ENCODE results near the gene KIAA0040. TPM values are rescaled to one million over a fixed set of nuclear protein-coding genes. Genes with fewer than 3 reads are reported as not detected.

Gene KIAA0040
- 10 to 100 TPM; 64.1 to 67.1 TPM for total RNA-seq

DNA sequence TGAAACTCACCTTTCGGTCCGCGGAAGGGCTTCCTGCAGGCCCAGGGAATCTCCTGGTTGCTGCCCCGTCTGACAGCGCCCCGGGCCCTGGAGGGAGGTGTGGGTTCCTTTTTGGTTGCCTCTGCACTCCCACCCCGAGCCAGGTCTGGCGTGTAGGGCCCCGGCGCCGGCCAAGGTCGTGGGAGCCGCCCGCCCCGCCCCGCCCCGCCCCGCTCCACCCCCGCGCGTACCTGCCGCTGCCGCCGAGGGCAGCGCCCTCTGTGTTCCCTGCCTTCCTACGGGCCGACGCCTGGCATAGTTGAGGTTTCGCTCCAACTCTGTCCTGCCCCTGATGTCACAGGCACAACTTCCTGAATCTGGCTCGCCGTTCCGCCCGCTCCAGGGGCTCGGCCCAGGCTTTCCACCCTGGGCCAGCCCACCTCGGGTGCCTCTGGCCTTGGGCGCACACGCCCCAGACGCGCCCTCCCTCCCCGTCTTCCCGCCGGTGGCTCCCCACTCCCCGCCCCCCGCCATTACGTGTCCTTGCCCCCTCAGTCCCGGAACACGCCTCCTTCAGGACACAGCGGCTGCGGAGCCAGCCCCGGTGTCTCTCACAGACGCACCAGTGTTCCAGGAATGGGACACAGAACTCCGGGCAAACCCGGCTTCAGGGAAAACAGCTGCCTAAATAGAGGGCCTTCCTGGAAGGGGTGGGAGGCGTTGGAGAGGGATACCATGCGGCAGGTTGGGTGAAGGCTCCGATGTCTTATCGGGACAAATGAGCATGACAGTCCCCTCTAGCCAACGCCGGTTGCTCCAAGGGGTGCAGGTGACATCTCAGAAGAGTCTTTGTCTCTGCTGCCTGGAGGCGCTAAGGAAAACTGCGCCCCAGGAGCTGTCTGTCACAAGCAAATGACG lies at the start of gene KIAA0040:
Gene KIAA0040 (minus strand): TSS at position 147 of the 897 bp plus-strand sequence. CDS start 31,763 bp downstream, outside the sequence.
- Mint-ChIP-seq H3K9me3 (no peaks in the 10 kb centered on the region), H3K4me3 (peak within 1 kb of the TSS; percentile 92), H3K27ac (peak within 1 kb of the TSS; percentile 91), H3K4me1 (peaks cover 66% of the 10 kb centered on the region), H3K27me3 (no peaks in the 10 kb centered on the region), H3K36me3 (ENCODE audit: low read depth) (peaks cover 37% of the 10 kb centered on the region)
- CTCF ChIA-PET, result interaction anchor here (1.0 to 2.7 kb wide), 2 partner anchors 19 to 34 kb away, joined by 3 to 6 read pairs; no protein-coding TSS in a partner anchor
- POLR2A ChIA-PET, result interaction anchor here (0.7 to 1.1 kb wide), 2 partner anchors 10 to 16 kb away, joined by 3 to 4 read pairs; no protein-coding TSS in a partner anchor
- DNase-seq, result peak; percentile 63

- peaks cover 39% of the 10 kb centered on the region for H3K4me1 Mint-ChIP-seq
- ChIA-PET CTCF (no interaction called here), POLR2A (no interaction called here)
- H3K36me3 Mint-ChIP-seq (ENCODE audit: low read depth), result peaks cover 24% of the 10 kb centered on the region
- no peaks in the 10 kb centered on the region for H3K27me3 Mint-ChIP-seq
- DNase-seq, result no peak
- H3K4me3 Mint-ChIP-seq, result peak overlapping the region; percentile 0
- H3K9me3 Mint-ChIP-seq, result peaks cover 28% of the 10 kb centered on the region
- peak overlapping the region; percentile 65 for H3K27ac Mint-ChIP-seq
These were observed 44.8 kb upstream of the KIAA0040 start for GRCh38 chr1:175237389-175237788.

GRCh38 chr1:175234639-175235038 lies 42.1 kb upstream of the KIAA0040 start:
- ChIA-PET CTCF (interaction anchor here (1.2 to 1.3 kb wide), 3 partner anchors 25 to 45 kb away, joined by 3 read pairs; no protein-coding TSS in a partner anchor), POLR2A (interaction anchor here (0.6 kb wide), 1 partner anchor 25 kb away, joined by 3 read pairs; no protein-coding TSS in a partner anchor)
- no peak for DNase-seq
- Mint-ChIP-seq H3K9me3 (peaks cover 25% of the 10 kb centered on the region), H3K27ac (no peak overlapping the region), H3K4me3 (no peak overlapping the region), H3K4me1 (peaks cover 39% of the 10 kb centered on the region), H3K36me3 (ENCODE audit: low read depth) (peaks cover 24% of the 10 kb centered on the region), H3K27me3 (no peaks in the 10 kb centered on the region)

- Mint-ChIP-seq H3K27me3 (no peaks in the 10 kb centered on the region), H3K9me3 (peaks cover 18% of the 10 kb centered on the region), H3K36me3 (ENCODE audit: low read depth) (peaks cover 17% of the 10 kb centered on the region), H3K27ac (no peak overlapping the region), H3K4me1 (peaks cover 32% of the 10 kb centered on the region), H3K4me3 (no peak overlapping the region)
- CTCF ChIA-PET, result no interaction called here
- POLR2A ChIA-PET, result no interaction called here
- DNase-seq, result no peak
These were observed 39.8 kb upstream of the KIAA0040 start for GRCh38 chr1:175232335-175232734.

DNA sequence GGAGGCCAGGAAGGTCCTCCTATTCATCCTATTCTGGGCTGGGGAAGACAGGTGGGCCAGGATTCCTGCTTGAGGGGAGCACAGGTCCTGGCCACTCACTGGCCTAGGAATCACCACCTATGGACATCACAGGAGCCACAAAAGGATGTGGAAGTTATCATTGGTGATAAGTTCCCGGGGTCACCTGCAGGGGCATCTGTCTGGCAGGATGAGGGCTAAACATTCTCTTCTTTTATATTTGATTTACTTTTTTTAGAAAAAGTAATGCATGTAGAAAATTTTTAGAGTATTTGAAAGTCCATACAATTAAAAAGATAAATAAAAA lies 33.2 kb upstream of the KIAA0040 start:
- Mint-ChIP-seq H3K4me3 (no peak overlapping the region), H3K9me3 (no peaks in the 10 kb centered on the region), H3K36me3 (ENCODE audit: low read depth) (no peaks in the 10 kb centered on the region), H3K27me3 (no peaks in the 10 kb centered on the region), H3K27ac (no peak overlapping the region), H3K4me1 (no peaks in the 10 kb centered on the region)
- CTCF ChIA-PET, result interaction anchor here (1.6 kb wide), 1 partner anchor 31 kb away, joined by 3 read pairs; no protein-coding TSS in a partner anchor
- DNase-seq, result no peak
- POLR2A ChIA-PET, result no interaction called here

DNA sequence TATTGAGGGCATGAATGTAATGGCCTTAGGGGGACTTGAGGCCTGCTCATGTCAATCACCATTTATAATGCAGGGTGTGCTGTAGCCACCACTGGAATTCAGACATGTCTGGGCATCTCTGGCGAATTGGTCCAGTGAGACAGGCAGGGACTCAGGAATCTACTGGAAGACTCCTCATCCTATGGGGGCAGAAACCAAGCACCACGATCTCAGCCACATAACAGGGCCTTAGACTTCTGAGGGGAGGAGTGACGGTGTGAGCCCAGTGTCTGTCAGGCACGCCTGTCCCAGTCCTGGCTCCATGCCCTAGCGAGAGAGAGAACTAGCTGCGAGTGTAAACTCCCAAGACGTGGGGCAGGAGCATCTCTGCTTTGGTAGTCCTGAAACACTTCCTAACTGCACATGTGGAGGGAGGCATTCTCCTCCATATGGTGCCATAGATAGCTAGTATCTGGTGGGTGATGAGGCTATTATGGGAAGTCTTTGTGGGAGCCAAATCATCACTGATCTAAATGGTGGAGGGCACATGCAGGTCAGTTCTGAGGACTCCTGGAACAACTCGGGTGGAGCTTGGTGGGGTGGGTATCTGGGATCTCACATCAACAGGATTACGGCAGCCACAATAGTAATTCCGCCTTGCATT lies 29.8 kb upstream of the KIAA0040 start:
- CTCF ChIA-PET, result no interaction called here
- POLR2A ChIA-PET, result no interaction called here
- no peaks in the 10 kb centered on the region for H3K27me3 Mint-ChIP-seq

GRCh38 chr1:175221557-175222175 lies 29.1 kb upstream of the KIAA0040 start:
- ChIA-PET CTCF (interaction anchor here (1.1 kb wide), 1 partner anchor 12 kb away, joined by 5 read pairs; no protein-coding TSS in a partner anchor), POLR2A (no interaction called here)
- Mint-ChIP-seq H3K4me3 (no peak overlapping the region), H3K27me3 (no peaks in the 10 kb centered on the region), H3K4me1 (peaks cover 15% of the 10 kb centered on the region), H3K9me3 (no peaks in the 10 kb centered on the region), H3K27ac (no peak overlapping the region), H3K36me3 (ENCODE audit: low read depth) (no peaks in the 10 kb centered on the region)
- DNase-seq, result no peak

More for the DNA sequence above, 29.8 kb upstream of the KIAA0040 start:
- Mint-ChIP-seq H3K4me1 (peaks cover 15% of the 10 kb centered on the region), H3K9me3 (no peaks in the 10 kb centered on the region), H3K36me3 (ENCODE audit: low read depth) (no peaks in the 10 kb centered on the region), H3K27ac (no peak overlapping the region), H3K4me3 (no peak overlapping the region)
- DNase-seq, result no peak

DNA sequence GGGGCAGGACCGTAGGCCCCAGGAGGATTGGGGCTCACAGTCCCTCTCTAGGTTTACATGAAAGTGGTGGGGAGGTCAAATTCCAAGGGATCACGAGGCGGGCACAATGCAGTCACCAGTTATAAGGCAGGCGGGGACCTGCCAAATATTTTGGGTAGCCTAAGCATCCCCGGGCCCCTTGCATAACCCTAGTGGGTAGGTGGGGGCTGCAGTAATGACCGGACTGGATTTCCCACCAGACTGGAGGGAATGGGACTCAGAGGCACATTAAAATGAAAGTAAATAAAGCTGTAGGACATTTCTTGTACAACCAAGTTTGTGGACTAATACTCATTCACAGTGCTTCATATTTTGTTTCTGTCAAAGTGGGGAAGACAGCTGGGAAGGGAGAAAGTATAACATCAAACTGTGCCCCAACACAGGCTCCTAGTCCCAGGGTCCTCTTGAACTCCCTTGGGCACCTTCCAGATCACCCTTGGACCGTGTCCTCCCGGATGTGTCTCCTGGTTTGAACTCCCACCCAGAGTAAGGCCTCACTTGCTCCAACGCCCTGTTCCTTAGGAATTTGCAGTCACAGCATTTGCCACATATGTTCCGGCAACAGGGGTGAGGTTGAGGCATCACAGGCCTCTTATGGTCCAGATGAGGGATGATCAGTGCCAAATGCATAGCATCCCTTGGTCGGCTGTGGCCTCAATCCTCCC lies 28.4 kb upstream of the KIAA0040 start:
- Mint-ChIP-seq H3K27me3 (no peaks in the 10 kb centered on the region), H3K36me3 (ENCODE audit: low read depth) (no peaks in the 10 kb centered on the region), H3K4me3 (no peak overlapping the region), H3K9me3 (no peaks in the 10 kb centered on the region), H3K27ac (no peak overlapping the region), H3K4me1 (peaks cover 15% of the 10 kb centered on the region)
- ChIA-PET POLR2A (no interaction called here), CTCF (interaction anchor here (1.0 to 1.1 kb wide), 2 partner anchors 11 to 24 kb away, joined by 3 to 5 read pairs; no protein-coding TSS in a partner anchor)
- no peak for DNase-seq

DNA sequence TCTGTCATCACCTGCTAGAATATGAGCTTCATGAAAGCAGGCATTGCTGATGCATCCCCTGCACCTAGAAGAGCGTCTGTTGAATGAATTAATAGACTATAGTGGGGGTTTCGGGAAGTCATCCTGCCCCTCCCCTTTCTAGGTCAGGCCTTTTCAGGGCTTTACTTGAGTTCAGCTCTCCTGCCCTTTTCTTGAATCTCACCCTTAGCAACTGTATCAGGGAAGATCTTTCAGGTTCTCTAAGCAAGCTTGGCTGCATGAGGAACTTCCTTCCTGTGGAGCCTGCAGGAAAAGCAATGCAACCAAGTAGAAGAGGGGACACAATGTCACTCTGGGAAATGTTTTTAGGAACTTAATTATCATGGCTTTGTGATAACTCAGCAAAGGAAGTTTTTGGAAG lies 27.2 kb upstream of the KIAA0040 start:
- H3K27me3 Mint-ChIP-seq, result no peaks in the 10 kb centered on the region
- H3K9me3 Mint-ChIP-seq, result no peaks in the 10 kb centered on the region
- ChIA-PET CTCF (interaction anchor here (0.6 to 1.0 kb wide), 2 partner anchors 23 to 68 kb away, joined by 3 read pairs; no protein-coding TSS in a partner anchor), POLR2A (interaction anchor here (0.7 kb wide), 1 partner anchor 197 kb away, joined by 3 read pairs; no protein-coding TSS in a partner anchor)
- no peaks in the 10 kb centered on the region for H3K36me3 Mint-ChIP-seq (ENCODE audit: low read depth)
- no peak overlapping the region for H3K27ac Mint-ChIP-seq
- no peak overlapping the region for H3K4me3 Mint-ChIP-seq
- H3K4me1 Mint-ChIP-seq, result peaks cover 17% of the 10 kb centered on the region
- DNase-seq, result no peak

- H3K36me3 Mint-ChIP-seq (ENCODE audit: low read depth), result peaks cover 4% of the 10 kb centered on the region
- H3K4me3 Mint-ChIP-seq, result no peak overlapping the region
- H3K27me3 Mint-ChIP-seq, result no peaks in the 10 kb centered on the region
- no peak overlapping the region for H3K27ac Mint-ChIP-seq
- H3K9me3 Mint-ChIP-seq, result no peaks in the 10 kb centered on the region
- H3K4me1 Mint-ChIP-seq, result peaks cover 20% of the 10 kb centered on the region
- ChIA-PET POLR2A (no interaction called here), CTCF (no interaction called here)
- DNase-seq, result no peak
These were observed 26.3 kb upstream of the KIAA0040 start for GRCh38 chr1:175218786-175219434.

GRCh38 chr1:175217721-175218531 lies 25.4 kb upstream of the KIAA0040 start:
- Mint-ChIP-seq H3K27me3 (no peaks in the 10 kb centered on the region), H3K4me1 (peaks cover 25% of the 10 kb centered on the region), H3K4me3 (no peak overlapping the region), H3K9me3 (no peaks in the 10 kb centered on the region), H3K36me3 (ENCODE audit: low read depth) (peaks cover 9% of the 10 kb centered on the region), H3K27ac (no peak overlapping the region)
- CTCF ChIA-PET, result interaction anchor here (1.9 kb wide), 1 partner anchor 29 kb away, joined by 4 read pairs; no protein-coding TSS in a partner anchor
- DNase-seq, result no peak
- POLR2A ChIA-PET, result no interaction called here
